Lower leg skin (tissue), 3 donors: ENCODE data around the gene SLC16A1.

Experiments used
- POLR2A ChIP-seq, 2 donors: fragments of 450-650 bp; IDR thresholded peaks; one replicate each; pipeline ENCODE4 v1.6.1; 2016 to 2017; ENCODE audit warnings: antibody characterized with exemption in 2 of 2, mild to moderate bottlenecking in 1 of 2, moderate library complexity in 1 of 2
- TF ChIP-seq, protein P1 (sequence below), 3 donors: fragments of 450-650 bp; IDR thresholded peaks; one replicate each; pipeline ENCODE4 v1.5.1; 2016; ENCODE audit warnings: antibody characterized with exemption in 3 of 3, mild to moderate bottlenecking in 3 of 3, moderate library complexity in 2 of 3

GRCh38 chr1:112955773-112956543, at the start of gene SLC16A1:
- TF ChIP-seq, protein P1, sequence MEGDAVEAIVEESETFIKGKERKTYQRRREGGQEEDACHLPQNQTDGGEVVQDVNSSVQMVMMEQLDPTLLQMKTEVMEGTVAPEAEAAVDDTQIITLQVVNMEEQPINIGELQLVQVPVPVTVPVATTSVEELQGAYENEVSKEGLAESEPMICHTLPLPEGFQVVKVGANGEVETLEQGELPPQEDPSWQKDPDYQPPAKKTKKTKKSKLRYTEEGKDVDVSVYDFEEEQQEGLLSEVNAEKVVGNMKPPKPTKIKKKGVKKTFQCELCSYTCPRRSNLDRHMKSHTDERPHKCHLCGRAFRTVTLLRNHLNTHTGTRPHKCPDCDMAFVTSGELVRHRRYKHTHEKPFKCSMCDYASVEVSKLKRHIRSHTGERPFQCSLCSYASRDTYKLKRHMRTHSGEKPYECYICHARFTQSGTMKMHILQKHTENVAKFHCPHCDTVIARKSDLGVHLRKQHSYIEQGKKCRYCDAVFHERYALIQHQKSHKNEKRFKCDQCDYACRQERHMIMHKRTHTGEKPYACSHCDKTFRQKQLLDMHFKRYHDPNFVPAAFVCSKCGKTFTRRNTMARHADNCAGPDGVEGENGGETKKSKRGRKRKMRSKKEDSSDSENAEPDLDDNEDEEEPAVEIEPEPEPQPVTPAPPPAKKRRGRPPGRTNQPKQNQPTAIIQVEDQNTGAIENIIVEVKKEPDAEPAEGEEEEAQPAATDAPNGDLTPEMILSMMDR (IDR thresholded peaks at IDR 0.05), result peak in 1 of 3 donors; percentile 24
- TF ChIP-seq POLR2A (IDR thresholded peaks at IDR 0.05), result peak in 1 of 2 donors; percentile 13
